ENCODE measurements around the gene CUTA.
"Not testable (repeated sequence)": the region's sequence is repeated elsewhere in the genome, so short reads cannot be mapped to it uniquely, and the experiment has no call there.

CUTA gene

DNA sequence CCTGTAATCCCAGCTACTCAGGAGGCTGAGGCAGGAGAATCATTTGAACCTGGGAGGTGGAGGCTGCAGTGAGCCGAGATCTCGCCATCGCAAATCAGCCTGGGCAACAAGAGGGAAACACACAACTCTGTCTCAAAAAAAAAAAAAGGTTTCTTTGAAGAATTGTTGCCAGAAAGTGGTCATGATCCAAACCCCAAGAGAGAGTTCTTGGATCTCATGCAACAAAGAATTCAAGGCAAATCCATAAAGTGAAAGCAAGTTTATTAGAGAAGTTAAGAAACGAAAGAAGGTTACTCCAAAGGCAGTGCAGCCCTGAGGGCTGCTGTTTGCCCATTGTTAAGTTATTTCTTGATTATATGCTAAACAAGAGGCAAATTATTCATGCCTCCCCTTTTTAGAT, 40.7 kb downstream of the CUTA start:
- DNase-seq (ENCODE audit: low read depth) = no peak
- H3K4me3 ChIP-seq (ENCODE audit: low read depth, low read length) = no peak overlapping the region
- TF ChIP-seq, protein P1, sequence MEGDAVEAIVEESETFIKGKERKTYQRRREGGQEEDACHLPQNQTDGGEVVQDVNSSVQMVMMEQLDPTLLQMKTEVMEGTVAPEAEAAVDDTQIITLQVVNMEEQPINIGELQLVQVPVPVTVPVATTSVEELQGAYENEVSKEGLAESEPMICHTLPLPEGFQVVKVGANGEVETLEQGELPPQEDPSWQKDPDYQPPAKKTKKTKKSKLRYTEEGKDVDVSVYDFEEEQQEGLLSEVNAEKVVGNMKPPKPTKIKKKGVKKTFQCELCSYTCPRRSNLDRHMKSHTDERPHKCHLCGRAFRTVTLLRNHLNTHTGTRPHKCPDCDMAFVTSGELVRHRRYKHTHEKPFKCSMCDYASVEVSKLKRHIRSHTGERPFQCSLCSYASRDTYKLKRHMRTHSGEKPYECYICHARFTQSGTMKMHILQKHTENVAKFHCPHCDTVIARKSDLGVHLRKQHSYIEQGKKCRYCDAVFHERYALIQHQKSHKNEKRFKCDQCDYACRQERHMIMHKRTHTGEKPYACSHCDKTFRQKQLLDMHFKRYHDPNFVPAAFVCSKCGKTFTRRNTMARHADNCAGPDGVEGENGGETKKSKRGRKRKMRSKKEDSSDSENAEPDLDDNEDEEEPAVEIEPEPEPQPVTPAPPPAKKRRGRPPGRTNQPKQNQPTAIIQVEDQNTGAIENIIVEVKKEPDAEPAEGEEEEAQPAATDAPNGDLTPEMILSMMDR (IDR thresholded peaks at IDR 0.05; ENCODE audit: insufficient read depth, low read depth, low read length, missing control alignments) = no peak

DNA sequence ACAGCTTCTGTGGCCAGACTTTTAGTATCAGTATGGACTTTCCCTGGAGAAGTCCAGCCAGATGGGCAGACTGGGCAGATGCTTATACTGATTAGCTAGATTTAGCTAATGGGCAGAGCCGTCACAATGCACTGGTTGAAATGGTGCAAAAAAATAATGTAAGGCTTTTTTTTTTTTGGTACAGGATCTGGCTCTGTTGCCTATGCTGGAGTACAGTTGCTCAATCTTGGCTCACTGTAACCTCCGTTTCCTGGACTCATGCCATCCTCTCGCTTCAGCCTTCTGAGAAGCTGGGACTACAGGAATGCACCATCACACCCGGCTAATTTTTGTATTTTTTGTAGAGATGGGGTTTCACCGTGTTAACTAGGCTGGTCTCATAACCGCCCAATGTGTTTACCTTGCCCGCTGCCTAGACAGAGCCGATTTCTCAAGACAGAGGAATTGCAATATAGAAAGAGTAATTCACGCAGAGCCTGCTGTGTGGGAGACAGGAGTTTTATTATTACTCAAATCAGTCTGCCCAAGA, 42.7 kb downstream of the CUTA start:
- TF ChIP-seq, protein P1 (IDR thresholded peaks at IDR 0.05; ENCODE audit: insufficient read depth, low read depth, low read length, missing control alignments) = no peak
- DNase-seq (ENCODE audit: low read depth) = no peak
- H3K4me3 ChIP-seq (ENCODE audit: low read depth, low read length) = no peak overlapping the region

DNA sequence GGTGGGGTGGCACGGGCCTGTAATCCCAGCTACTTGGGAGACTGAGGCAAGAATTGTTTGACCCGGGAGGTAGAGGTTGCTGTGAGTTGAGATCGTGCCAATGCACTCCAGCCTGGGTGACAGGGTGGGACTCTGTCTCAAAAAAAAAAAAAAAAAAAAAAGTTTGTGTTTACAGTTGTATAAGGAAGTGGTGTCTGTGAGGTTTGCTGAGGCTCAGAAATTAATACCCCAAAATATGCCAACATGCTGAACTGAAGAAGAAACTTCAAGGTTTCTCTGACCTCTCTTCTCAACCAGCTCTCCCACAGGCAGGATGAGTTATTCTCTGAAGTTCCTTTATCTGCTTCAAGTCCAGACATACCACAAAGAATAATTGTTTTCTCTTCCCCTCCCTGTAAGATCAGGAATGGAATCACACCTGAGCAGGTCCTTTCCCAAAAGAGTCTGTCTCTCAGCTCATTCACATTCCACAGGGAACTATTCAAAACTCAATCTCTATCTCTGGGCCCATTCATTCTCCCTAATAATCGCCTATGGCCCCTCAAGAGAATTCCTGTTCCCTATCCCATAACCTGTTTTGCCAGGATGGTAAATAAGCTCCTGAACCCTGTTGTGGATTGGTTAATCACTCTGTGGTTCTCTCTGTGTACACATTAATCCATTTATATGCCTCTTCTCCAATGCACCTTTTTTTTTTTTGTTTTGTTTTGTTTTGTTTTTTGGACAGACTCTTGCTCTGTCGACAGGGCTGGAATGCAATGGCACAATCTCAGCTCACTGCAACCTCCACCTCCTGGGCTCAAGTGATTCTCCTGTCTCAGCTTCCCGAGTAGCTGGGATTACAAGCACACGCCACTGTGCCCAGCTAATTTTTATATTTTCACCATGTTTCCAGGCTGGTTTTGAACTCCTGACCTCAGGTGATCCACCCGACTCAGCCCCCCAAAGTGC, 43.7 kb downstream of the CUTA start:
- TF ChIP-seq, protein P1 (IDR thresholded peaks at IDR 0.05; ENCODE audit: insufficient read depth, low read depth, low read length, missing control alignments) = no peak
- H3K4me3 ChIP-seq (ENCODE audit: low read depth, low read length) = no peak overlapping the region
- no peak for DNase-seq (ENCODE audit: low read depth)

DNA sequence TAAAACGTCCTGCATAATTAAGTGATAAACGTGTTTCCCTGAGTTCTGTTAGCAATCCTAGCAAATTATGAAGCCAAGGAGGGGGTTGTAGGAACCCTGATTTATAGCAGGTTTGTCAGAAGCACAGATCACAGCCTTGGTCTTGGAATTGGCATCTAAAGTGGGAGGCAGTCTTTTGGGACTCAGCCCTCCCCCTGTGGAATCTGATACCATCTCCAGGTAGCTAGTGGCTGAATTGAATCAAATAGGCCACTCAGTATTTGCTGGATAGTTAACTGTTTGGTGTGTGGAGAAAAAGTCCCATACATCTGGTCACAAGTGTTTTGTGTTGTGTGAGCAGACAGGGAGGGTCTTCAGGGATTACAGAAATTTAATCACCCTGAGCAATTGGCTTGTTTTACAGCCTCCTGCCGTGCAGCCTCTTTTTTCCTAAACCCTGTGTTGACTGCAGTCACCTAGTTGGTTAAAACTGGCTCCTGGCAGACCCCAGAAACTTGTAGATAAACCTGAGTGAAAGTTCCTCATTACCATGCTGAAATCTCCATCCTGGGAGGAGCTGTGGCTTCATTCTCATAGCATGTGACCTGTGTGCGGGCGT, 45.3 kb downstream of the CUTA start:
- DNase-seq (ENCODE audit: low read depth) = no peak
- no peak overlapping the region for H3K4me3 ChIP-seq (ENCODE audit: low read depth, low read length)
- TF ChIP-seq, protein P1 (IDR thresholded peaks at IDR 0.05; ENCODE audit: insufficient read depth, low read depth, low read length, missing control alignments) = no peak

DNA sequence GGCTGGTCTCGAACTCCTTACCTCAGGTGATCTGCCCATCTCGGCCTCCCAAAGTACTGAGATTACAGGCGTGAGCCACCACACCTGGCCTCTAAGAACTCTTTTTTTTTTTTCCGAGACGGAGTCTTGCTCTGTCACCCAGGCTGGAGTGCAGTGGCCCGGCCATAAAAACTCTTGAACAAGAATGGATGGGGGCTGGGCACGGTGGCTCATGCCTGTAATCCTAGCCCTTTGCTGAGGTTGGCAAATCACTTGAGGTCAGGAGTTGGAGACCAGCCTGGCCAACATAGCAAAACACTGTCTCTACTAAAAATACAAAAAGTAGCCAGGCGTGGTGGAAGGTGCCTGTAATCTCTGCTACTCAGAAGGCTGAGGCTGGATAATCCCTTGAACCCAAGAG, 46.0 kb downstream of the CUTA start:
- not testable (repeated sequence) for H3K4me3 ChIP-seq (ENCODE audit: low read depth, low read length); DNase-seq (ENCODE audit: low read depth)

DNA sequence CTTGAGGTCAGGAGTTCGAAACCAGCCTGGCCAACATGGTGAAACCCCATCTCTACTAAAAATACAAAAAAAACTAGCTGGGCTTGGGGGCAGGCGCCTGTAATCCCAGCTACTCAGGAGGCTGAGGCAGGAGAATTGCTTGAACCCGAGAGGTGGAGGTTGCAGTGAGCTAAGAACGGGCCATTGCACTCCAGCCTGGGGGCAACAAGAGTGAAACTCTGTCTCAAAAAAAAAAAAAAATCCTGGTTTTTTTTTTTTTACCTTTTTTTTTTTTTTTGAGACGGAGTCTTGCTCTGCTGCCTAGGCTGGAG, 50.2 kb downstream of the CUTA start:
- not testable (repeated sequence) for DNase-seq (ENCODE audit: low read depth); H3K4me3 ChIP-seq (ENCODE audit: low read depth, low read length)

DNA sequence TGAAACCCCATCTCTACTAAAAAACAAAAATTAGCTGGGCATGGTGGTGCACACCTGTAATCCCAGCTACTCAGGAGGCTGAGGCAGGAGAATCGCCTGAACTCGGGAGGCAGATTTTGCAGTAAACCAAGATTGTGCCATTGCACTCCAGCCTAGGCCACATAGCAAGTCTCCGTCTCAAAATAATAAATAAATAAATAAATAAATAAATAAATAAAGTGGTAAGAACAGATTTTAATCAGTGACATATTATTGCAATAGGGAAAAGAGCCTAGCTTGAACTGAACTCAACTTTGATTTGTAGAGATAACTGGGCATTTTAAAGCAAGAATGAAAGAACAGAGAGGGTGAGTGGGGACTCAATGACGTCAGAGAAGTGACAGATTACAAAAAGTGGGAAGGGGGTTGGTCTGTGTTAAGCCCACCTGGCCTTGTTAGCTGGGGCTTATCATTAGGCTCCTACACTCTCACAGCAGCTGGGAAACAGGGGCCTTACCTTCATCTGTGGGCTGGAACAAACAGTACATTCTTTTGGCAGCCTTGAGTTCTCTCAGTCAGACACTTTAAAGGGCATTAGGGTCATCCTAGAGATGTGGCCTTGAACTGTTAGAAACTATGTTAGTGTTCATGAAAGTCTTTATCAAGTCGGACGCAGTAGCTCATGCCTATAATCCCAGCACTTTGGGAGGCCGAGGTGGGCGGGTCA, 50.7 kb downstream of the CUTA start:
- TF ChIP-seq, protein P1 (IDR thresholded peaks at IDR 0.05; ENCODE audit: insufficient read depth, low read depth, low read length, missing control alignments) = no peak
- DNase-seq (ENCODE audit: low read depth) = no peak
- no peak overlapping the region for H3K4me3 ChIP-seq (ENCODE audit: low read depth, low read length)
